K562 (cell line): ENCODE results near the gene PSPC1.

Source experiments
- FOXP1 ChIP-seq: sonication (generic); formaldehyde crosslinking; IDR thresholded peaks from 2 replicates; pipeline ENCODE4 v1.8.0; 2022; ENCODE audit warnings: mild to moderate bottlenecking, missing genetic modification reagents
- POLR2AphosphoS2 ChIP-seq: IDR thresholded peaks from 2 replicates; pipeline ENCODE4 v1.6.1; 2012; ENCODE audit warnings: low read length, improper control_type of control experiment

- no peak for TF ChIP-seq POLR2AphosphoS2
- no peak for TF ChIP-seq FOXP1 (CRISPR knock-in tag)
Measured at GRCh38 chr13:19680751-19681150, 102.0 kb downstream of the PSPC1 start.
